ENCODE measurements around the gene RXRB.
A peak's percentile ranks its signal among the peaks of the same experiment; 100 is the strongest.

Gene RXRB

DNA sequence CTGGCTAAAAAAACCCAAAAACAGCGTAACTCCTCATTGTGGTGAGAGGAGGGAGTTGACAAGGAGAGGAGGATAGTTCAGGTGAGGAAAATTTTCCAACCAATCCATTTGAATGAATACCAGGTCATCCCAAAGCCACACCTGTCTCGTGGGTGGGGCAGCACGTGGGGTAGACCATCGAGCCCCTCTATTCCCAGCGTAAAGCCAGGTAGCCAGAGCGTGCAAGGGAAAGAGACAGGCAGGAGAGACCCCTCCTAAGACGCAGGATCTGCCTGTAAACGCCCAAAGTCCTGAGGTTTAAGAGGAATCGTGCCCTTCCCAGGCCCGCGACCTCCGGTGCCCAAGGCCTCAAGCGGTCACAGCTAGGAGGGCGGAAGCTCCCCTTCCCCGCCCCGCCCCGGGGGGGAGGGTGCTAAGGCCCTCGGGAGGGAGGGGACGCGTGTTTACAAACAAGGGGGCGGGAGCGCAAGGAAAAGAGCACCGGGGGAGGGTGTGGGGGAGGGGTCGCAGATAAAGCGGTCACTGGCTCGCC, 712 bp downstream of the RXRB start:
- intact Hi-C loops (cut with DNase I): loop anchor here (5.0 to 10.0 kb wide), 3 partner anchors 45 to 1002 kb away; no protein-coding TSS in a partner anchor
- peak in 1 of 10 donors; percentile 94 for DNase-seq

DNA sequence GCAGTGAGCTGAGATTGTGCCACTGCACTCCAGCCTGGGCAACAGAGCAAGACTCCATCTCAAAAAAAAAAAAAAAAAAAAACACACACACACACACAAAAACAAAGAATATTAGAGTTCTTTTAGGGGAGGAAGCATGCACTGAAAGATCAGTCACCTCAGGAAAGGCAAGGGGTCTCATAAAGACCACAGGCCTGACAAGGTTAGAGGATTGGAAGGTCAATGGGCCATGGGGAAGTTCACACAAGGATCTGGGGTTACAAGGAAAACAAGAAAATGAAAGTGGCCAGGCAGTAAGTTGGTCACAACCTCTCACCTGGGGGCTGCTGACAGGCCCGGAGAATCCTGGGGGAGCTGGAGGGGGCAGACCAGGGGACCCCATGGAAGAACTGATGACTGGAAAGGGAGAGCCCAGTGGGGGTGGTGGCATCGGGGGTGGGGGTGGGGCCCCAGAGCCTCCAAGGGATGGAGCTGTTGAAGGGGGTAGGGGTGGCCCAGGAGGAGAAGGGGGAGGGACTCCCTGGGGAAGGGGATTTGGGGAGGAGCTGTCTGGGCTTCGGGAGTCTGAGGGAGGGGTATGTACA, 1.5 kb downstream of the RXRB start:
- intact Hi-C loops (cut with DNase I): loop anchor here (10.0 kb wide), 1 partner anchor 46 kb away; no protein-coding TSS in a partner anchor
- no peak for DNase-seq

DNA sequence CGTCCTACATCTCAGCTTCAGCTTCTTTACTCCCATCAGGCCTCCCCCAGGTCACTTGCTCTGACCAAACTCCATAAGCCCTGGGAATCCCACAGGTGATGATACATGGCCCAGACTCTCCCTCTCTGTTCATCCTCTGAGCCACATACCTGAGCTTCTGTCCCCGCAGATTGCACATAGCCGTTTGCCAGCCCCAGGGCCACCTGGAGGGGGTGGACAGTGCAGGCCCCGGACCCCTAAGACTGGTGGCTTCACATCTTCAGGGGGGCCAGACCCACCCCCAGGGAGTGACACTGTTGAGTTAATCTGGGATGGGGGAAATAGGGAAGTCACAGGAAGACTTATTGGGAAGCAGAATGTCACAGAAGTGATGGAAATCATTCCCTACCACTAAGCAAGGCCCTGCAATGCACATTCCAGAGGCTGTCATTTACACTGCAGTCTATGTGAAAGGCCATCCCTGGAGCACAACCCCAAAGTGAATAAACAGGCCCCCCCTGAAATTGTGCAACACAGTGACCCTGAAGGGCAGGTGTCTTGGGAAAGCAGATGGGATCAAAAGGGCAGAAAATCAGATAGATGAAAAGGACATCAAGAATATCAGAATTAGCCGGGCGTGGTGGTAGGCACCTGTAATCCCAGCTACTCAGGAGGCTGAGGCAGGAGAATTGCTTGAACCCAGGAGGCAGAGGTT, 2.2 kb downstream of the RXRB start:
- no peak for DNase-seq
- intact Hi-C loops (cut with DNase I): loop anchor here (10.0 kb wide), 1 partner anchor 46 kb away; no protein-coding TSS in a partner anchor

DNA sequence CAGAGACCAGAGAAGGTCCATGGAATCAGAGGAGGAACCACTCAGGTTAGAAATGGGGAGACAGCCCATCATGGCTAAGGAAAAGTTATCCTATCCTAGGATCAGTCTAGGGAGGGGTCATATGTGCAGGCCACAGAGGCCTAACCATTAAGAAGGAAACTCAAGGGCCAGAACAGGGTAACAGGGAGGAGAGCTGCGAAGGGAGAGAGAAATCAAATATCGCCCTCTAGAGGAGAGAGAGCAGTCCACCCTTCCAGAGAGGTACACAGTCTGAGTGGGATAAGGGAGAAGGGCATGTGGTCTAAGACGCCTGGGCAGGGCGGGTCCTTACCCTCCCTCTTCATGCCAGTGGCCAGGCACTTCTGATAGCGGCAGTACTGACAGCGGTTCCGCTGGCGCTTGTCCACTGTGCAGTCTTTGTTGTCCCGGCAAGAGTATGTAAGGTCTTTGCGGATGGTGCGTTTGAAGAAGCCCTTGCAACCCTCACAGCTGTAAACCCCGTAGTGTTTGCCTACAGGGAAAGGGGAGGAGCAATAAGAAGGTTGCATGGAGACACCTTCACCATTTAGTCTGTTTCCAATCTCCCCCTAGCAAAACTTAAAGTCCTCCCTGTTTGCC, 2.9 kb downstream of the RXRB start:
- peak in 1 of 10 donors; percentile 42 for DNase-seq
- intact Hi-C loops (cut with DNase I): loop anchor here (1.0 to 10.0 kb wide), 2 partner anchors 36 to 47 kb away; no protein-coding TSS in a partner anchor

DNA sequence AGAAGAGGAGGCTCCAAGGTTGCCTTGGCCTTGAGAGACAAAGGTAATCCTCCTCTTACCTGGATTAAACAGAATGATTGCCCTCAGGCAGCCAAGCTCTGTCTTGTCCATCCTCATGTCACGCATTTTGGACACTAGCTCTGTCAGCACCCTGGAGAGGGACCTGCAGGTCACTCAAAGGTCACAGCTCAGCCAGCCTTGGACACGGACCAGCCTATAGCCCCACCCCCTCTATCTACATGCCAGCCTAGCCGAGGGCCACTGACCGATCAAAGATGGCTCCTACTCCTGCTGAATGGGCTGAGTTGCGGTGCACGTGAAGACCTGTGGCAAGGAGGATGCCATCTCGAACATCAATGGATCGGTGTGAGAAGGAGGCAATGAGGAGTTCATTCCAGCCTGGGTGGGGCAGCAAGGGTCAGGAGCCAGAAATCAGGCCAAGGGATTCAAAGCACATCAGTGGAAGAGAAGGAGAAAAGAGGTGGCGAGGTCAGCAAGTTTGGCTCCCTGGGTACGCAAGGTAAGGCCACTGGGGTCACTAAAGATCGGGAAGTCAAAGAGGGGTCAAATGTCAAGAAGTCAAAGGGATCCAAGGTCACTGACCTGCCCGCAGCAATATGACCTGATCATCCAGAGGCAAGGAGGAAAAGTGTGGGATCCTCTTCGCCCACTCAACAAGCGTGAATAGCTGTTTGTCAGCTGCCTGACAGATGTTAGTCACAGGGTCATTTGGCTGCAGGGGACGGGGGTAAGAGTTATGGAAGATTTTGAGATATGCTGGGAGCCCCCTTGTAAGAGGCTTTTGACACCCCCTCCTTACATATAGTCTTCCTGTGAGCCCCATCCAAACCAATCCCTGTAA, 4.9 kb downstream of the RXRB start:
- DNase-seq: peak in 1 of 10 donors; percentile 43
- intact Hi-C loops (cut with DNase I): loop anchor here (10.0 kb wide), 1 partner anchor 49 kb away; no protein-coding TSS in a partner anchor

DNA sequence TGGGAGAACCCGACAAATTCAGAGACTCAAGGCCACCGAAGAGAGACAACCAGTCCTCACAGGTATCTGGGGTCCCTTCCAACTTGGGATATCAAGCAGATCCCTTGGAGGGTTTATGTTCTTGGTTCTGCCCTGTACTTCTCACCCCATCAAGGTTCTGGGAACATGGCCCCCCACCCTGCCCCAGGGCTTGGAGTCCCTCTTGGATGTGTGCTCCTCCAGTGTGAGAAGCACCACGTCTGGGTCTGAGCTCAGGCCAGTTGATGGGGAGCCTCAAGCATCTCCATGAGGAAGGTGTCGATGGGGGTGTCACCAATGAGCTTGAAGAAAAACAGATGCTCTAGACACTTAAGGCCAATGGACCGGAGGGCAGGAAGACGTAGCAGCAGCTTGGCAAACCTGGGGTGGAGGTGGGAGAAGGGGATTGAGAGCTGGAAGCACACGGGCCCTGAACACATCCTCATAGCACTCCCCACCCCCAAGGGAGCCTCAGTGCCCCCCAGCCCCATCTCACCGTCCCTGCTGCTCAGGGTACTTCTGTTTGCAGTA, 6.0 kb downstream of the RXRB start:
- DNase-seq: peak in 2 of 10 donors; percentile 71 to 83
- intact Hi-C loops (cut with DNase I): loop anchor here (10.0 kb wide), 1 partner anchor 50 kb away; no protein-coding TSS in a partner anchor

GRCh38 chr6:33193619-33194018, 6.8 kb downstream of the RXRB start:
- intact Hi-C loops (cut with DNase I): loop anchor here (10.0 kb wide), 1 partner anchor 51 kb away; no protein-coding TSS in a partner anchor
- peak in 1 of 10 donors; percentile 68 for DNase-seq

DNA sequence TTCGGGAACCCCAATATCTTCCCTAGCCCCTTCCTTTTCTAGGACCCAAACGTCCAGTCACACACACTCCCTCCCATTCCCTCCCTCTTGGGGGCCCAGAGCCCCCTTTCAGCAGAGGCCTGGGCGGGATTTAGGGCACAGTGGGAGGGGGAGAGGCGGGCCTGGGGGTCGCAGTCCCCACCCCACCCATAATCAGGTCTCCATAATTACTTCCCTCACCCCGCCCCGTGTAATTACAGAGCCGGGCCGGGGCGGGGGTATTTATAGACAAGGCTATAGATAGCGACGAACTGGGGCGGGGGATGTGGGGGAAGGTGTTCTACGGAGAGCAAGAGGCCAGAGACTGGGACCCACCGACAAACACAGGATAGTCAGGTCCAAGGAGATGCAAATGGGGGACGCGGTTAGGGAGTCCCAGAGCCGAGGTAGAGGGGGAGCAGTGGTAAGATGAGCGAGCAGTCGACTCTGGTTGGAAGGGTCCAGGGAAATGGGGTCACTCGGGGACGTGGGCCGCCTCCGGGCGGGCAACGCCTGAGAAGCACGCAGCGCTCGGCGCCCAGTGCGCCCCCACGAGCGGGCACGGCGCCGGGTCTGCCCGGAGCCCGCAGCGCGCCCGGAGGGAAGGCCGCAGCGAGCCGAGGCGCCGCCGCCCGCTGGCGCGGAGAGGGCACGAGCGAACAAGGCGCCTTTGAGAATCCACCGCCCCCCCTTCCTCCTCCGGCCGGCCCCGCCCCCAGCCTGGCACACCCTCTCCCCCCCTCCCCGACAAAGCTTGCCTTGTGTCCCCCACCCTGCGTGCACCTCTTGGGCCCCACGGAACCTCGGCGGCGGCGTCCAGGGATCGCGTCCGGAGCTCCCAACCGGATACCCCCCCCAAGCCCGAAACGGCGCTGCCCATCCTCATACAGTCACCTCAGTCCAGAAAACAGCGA, 7.5 kb downstream of the RXRB start:
- peak; percentile 55 to 96 (median 74) for DNase-seq
- intact Hi-C loops (cut with DNase I): loop anchor here (10.0 kb wide), 1 partner anchor 52 kb away; no protein-coding TSS in a partner anchor

DNA sequence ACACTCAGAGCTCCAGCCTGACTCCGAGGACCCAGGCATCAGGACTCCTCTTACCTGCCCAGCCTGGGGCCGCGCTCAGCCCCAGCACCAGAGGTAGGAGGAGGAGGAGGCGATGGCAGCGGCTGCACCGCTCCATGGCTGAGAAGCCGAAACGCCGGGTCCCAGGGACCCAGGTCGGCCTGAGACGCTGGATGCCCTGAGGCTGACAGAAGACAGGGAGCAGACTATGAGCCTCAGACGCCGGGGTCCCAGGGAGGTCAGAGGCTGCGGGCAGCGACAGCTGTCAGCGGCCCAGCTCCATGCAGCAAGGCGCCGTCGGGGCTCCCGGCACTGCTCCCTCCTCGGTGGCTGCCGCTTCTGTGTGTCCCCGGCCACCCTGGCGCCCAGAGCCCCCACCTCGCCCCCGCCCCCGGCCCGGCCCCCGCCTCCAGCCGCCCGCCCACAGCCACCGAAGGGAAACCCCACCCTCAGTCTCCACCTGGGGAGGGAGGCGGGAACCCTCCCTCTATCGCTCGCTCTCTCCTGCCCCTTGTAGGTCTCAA, 8.3 kb downstream of the RXRB start, which contains the start of gene COL11A2:
Gene COL11A2, minus strand, starts transcription at position 363 of the 542 bp plus-strand sequence. Its CDS starts 227 bp downstream, at position 136.
- peak in 1 of 10 donors; percentile 79 for DNase-seq
- intact Hi-C loops (cut with DNase I): loop anchor here (10.0 kb wide), 1 partner anchor 53 kb away; no protein-coding TSS in a partner anchor

DNA sequence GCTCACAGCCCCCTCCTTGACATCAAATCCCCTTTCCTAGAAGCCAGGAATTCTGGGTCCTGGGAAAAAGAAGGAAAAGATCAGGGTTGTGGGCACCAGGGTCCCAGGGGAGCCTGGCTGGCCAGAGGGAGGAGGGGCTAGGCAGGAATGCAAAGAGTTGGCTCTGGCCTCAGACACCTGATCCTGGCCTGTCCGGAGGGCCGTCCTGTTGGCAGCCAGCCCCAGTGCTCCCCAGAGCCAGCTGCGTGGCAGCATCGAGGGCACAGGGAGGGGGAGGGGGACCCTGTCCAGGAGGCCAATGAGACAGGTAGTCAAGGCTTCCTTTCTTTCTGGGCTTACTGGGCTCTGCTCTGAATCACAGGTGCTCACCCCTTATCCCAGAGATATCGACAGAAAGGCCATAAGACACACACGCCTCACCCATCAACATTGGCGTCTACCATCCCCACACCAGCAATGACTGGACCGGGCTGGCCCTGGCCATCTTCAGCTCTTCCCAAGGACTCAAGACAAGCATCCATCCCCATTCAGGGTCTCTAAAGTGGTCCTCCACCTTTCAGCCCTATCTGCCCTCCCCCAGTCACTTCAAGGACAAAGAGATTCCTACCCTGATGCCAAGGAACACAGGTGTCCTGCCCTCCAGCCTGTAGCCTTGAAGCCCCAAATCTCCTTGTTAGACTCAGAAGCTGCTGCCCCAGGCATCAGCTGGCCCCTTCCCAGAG, 8.9 kb downstream of the RXRB start:
- intact Hi-C loops (cut with DNase I): loop anchor here (10.0 kb wide), 1 partner anchor 53 kb away; no protein-coding TSS in a partner anchor

GRCh38 chr6:33190504-33191107, 9.9 kb downstream of the RXRB start:
- intact Hi-C loops (cut with DNase I): loop anchor here (10.0 kb wide), 1 partner anchor 54 kb away; no protein-coding TSS in a partner anchor
- peak in 2 of 10 donors; percentile 12 to 69 for DNase-seq

More for the DNA sequence above, 8.9 kb downstream of the RXRB start:
- DNase-seq: peak in 2 of 10 donors; percentile 70 to 81

GRCh38 chr6:33189625-33190448, 10.6 kb downstream of the RXRB start:
- intact Hi-C loops (cut with DNase I): loop anchor here (10.0 kb wide), 1 partner anchor 55 kb away; no protein-coding TSS in a partner anchor
- DNase-seq: peak in 2 of 10 donors; percentile 33 to 38

- DNase-seq: peak in 1 of 10 donors; percentile 53
- intact Hi-C loops (cut with DNase I): no loop called here
These were observed 11.3 kb downstream of the RXRB start for GRCh38 chr6:33189164-33189563.

DNA sequence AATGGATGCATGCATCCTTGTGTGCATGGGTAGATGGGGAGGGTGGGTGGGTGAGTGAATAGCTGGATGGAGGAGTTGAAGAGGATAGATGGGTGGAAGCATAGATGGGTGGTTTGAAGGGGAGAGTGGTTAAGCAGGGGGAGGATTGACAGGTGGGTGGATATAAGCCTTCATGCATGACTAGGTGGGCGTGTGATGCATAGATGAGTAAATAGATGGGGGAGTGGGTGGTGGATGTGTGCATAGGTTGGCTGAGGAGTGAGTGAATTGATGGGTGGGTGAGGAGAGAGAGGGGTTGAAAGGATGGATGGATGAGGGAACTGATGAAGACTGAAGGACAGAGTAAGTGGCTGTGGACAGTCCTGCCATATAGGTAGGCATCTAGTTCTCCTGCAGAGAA, 12.7 kb downstream of the RXRB start:
- intact Hi-C loops (cut with DNase I): no loop called here
- DNase-seq: no peak

GRCh38 chr6:33185654-33186187, 14.7 kb downstream of the RXRB start:
- DNase-seq: no peak
- intact Hi-C loops (cut with DNase I): no loop called here

Data from posterior cingulate gyrus (tissue), 11 donors.